Epidermal melanocyte (primary cell): ENCODE measurements around the gene CDKN2D.
"Not testable (repeated sequence)": the region's sequence is repeated elsewhere in the genome, so short reads cannot be mapped to it uniquely, and the experiment has no call there.

Source experiments
- DNase-seq: peaks from one replicate; pipeline ENCODE4 v3.0.0; 2011; ENCODE audit warnings: low spot score; ENCODE audit not compliant: insufficient read length

CDKN2D gene

DNA sequence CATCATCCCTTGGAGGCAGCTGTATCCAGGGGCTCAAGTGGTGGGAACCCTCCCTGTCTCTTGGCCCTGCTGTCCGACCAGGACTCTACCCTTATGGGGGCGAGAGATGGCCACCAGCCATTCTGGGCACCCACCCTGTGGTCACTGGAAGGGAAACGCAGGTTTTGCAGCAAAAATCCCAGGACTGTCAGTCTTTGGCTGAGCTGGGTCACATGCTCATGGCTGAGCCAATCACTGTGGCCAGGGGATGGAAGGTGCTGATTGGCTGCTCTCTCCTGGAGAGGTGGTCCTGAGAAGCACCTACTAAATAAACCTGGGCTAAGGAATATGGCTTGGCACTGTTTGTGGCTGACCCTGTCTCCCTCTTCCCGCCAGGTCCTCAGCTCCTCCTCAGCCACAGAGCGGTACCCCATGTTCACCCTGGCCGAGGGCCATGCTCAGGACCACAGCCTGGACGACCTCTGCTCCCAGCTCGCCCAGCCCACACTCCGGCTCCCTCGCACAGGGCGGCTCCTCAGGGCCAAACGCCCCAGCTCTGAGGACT, 16.2 kb downstream of the CDKN2D start:
- peak; percentile 26 for DNase-seq

DNA sequence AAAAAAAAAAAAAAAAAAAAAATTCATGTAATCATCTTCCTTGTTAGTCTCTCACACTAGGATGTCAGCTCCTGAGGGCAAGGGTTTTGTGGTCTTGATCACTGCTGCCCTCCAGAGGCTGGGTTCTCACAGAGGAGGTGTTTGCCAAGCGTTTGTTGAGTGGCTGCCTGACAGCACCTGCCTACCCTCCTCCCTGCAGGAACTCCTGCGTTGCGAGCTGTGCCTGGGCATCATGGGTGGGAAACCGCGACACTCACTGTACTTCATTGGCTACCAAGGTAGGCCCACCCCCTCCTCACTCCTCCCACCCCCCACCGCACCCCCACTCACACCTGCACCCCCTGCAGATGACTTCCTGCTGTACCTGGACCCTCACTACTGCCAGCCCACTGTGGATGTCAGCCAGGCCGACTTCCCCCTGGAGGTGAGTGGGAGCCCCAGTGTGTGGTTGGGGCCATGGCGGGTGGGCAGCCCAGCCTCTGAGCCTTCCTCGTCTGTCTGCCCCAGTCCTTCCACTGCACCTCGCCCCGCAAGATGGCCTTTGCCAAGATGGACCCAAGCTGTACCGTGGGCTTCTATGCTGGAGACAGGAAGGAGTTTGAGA, 17.0 kb downstream of the CDKN2D start:
- peak; percentile 33 for DNase-seq

DNA sequence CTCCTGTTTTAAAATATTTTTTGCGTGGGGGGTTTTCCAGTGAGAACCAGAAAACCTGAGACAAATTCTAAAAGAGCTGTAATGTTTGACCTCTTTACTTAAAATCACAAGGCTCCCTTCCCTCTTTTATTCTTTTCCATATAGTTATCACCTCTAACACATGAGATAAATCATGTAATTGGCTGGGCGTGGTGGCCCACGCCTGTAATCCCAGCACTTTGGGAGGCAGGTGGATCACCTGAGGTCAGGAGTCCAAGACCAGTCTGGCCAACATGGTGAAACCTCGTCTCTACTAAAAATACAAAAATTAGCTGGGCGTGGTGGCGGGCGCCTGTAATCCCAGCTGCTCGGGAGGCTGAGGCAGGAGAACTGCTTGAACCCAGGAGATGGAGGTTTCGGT, 17.8 kb downstream of the CDKN2D start:
- DNase-seq = not testable (repeated sequence)

DNA sequence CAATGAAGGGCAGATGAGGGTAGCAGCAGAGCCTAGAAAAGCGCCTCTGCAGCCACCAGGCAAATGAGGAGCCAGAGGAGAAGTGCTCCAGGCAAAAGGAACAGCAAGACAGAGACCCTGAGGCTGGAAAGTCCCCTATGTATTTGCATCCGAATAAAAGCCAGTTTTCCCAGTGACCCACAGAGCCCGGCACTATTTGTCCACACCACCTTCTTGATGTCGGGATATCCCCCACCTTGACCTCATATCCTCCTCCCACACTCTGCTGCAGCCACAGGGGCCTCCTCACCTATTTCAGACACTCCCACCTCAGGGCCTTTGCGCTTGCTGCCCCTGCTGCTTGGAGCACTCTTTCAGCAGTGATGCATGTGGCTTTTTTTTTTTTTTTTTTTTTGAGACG, 18.4 kb downstream of the CDKN2D start:
- peak; percentile 7 for DNase-seq

DNA sequence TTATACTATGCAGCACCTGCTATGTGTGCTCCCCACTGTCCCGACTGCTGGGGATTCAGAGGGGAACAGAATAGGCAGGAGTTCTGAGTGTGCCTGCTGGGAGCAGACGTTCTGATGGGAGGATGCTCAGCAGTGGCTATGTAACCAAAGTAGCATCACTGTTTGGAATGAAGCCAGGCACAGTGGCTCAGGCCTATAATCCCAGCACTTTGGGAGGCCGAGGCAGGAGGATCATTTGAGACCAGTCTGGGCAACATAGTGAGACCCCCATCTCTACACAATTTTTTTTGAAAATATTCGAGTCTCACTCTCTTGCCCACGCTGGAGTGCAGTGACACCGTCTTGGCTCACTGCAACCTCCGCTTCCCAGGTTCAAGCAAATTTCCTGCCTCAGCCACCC, 19.0 kb downstream of the CDKN2D start:
- DNase-seq = no peak

DNA sequence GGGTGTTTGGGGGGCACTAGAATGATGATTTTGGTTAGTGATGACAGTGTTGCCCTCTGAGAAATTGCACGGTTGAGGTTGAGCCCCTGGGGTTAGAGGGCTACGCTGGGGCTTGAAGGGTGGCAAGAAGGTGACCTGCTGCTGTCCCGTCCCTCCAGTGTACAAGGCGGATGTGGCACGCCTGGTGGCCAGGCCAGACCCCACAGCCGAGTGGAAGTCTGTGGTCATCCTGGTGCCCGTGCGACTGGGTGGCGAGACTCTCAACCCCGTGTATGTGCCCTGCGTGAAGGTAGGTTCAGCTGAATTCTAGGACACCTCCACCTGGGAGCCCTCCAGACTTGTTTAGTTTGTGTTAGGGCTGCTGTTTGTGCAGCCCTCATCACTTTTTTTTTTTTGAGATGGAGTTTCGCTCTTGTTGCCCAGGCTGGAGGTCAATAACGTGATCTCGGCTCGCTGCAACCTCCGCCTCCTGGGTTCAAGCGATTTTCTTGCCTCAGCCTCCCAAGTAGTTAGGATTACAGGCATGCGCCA, 20.0 kb downstream of the CDKN2D start:
- DNase-seq = peak; percentile 8

DNA sequence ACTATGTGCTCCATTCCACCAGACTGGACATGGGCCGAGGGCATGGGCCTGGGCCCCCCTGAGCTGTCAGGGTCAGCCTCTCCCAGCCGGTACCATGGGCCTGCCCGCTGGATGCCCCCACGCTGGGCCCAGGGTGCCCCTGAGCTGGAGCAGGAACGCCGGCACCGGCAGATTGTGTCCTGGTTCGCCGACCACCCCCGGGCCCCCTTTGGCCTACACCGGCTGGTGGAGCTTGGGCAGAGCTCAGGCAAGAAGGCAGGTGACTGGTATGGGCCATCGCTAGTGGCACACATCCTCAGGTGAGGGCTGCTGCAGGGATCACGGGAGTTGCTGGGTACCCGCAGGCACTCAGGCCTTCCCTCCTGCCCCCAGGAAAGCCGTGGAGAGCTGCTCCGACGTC, 22.0 kb downstream of the CDKN2D start:
- DNase-seq = no peak

DNA sequence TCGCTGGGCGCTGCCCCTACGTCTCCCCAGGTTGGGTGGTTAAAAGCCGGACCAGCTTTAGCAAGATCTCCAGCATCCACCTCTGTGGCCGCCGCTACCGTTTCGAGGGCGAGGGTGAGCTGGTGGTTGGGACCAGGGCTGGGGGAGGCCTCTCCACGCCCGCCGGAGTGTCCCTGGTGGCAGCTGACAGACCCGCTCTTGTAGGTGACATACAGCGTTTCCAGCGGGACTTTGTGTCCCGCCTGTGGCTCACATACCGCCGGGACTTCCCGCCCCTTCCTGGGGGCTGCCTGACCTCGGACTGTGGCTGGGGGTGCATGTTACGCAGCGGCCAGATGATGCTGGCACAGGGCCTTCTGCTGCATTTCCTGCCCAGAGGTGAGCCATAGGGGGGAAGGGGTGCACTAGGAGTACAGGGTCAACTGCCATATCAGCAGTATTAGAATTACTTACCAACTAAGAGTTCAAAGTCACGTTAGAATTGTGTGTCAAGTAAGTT, 24.0 kb downstream of the CDKN2D start:
- peak; percentile 17 for DNase-seq

DNA sequence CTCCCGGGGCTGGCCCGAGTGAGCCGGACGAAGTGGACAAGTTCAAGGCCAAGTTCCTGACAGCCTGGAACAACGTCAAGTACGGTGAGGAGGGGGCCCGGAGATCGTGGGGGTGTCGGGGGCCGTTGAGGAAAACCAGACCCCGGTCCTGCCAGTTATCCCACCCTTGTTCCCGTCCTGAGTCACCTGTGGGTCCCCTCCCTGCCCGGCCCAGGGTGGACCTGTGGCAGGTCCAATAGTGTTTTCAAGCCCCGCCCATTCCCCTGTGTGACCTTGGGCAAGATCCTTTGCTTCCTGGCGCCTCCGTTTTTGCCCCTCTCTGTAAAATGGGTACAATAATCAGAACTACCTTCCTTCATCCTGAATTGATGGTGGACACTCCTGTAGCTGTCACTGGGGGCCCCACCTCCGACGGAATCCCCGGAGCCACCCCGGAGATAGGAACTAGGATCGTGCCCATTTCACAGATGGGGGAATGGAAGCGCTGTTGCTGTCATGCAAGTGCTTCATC, 24.5 kb downstream of the CDKN2D start:
- peak; percentile 21 for DNase-seq

DNA sequence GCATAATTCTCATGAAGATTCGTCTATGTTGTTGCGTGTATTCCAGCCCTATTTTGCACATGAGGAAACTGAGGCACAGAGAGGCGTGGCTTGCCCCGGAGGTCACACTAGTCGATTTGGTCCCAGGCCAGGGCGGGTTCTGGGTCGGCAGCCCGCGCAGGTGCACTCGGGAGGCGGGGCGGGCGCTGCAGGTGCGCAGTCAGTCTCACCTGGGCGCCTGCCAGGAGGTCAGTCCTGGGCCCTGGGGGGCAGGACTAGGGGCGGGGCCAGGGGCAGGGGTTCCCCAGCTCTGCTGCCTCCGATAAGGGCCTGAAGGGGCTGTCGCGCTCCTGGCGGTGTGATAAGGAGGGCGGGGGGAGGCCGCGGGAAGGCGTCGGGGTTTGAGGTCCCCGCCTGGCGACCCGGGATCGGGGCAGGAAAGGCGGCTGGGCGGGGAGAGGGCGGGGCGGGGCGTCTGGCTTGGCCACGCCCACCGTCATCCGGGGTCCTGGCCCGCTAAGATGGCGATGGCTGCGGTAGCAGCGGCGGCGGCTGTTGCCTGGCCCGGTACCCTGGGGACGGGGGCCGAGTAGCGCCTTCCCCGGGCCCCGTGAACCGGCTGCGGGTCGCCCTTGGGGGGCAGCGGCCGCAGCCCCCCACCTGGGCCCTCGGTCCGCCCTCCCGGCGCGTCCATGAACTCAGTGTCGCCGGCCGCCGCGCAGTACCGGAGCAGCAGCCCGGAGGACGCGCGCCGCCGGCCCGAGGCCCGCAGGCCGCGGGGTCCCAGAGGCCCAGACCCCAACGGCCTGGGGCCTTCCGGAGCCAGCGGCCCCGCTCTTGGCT, 25.1 kb downstream of the CDKN2D start, which contains the start of gene ATG4D:
TSS of gene ATG4D (plus strand) at position 485 of the 822 bp plus-strand sequence. CDS start at position 672, 187 bp downstream.
- peak; percentile 97 for DNase-seq

DNA sequence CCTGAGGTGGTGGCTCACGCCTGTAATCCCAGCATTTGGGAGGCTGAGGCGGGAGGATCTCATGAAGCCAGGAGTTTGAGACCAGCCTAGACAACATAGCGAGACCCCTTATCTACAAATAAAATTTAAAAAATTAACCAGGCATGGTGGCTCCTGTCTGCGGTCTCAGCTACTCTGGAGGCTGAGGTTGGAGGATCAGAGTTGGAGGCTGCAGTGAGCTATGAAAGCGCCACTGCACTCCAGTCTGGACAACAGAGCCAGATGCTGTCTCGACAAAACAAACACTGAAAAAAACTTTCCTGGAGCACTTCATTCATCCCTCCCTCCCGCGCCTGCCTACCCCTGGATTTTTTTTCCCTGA, 25.7 kb downstream of the CDKN2D start:
- no peak for DNase-seq

DNA sequence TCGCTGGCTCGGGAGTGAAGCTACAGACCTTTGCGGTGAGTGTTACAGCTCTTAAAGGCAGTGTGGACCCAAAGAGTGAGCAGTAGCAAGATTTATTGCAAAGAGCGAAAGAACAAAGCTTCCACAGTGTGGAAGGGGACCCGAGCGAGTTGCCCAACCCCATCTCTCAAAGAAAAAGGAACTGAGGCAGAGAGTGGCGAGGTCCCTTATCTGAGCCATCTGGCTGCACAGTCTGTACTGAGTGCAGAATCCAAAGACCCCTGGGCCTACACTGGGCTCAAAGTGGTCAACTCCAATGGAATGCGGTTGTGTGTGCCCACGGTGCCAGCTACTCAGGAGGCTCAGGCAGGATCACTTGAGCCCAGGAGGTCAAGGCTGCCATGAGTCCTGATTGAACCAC, 29.8 kb downstream of the CDKN2D start:
- DNase-seq = not testable (repeated sequence)

DNA sequence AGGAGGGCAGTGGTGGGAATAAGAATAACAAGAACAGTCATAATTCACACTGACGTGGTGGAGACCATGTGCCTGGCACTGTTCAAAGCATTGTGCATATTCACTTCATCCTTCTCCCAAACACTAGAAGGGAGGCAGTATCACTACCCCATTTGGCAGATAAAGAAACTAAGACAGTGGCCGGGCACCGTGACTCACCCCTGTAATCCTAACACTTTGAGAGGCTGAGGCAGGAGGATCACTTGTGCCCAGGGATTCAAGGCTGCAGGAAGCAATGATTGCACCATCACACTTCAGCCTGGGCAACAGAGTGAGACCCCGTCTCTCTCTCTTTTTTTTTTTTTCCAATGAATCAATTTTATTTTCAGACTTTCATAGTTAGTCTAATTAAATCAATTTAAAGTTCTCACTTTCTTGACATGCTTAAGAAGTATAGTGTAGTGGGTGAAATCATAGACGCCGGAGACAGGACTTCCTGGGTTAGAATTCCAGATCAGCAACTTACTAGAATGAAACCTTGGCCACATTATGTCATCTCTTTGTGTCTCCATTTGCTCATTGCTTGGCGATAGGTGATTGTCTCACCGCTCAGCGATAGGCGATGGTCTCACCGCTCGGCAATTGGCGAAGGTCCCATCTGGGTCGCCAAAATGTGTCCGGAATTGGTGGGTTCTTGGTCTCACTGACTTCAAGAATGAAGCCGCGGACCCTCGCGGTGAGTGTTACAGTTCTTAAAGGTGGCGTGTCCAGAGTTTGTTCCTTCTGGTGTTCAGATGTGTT, 30.4 kb downstream of the CDKN2D start:
- no peak for DNase-seq

DNA sequence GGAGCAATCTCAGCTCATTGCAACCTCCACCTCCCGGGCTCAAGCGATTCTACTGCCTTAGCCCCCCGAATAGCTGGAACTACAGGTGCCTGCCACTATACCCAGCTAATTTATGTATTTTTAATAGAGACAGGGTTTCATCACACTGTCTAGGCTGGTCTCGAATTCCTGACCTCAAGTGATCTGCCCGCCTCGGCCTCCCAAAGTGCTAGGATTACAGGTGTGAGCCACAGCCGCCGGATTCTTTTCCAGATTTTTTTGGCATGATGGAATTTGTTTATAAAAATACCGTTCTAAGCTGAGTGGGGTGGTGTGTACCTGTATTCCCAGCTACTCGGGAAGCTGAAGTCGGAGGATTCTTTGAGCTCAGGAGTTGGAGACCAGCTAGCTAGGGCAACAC, 31.1 kb downstream of the CDKN2D start:
- no peak for DNase-seq

DNA sequence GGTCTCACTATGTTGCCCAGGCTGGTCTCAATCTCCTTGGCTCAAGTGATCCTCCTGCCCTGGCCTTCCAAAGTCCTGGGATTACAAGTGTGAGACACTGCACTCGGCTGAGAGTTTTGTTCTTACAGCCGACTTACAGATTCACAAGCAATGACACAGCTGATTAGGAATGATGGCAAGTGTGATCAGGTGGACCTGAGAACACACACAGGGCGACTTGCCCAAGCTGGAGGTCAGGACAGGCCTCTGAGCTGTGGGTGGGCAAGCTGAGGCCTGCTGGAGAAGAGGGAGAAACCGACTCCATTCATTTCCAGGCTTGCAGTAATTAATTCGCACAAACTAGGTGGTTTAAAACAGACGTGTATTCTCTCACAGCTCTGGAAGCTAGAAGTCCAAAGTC, 33.2 kb downstream of the CDKN2D start:
- no peak for DNase-seq

DNA sequence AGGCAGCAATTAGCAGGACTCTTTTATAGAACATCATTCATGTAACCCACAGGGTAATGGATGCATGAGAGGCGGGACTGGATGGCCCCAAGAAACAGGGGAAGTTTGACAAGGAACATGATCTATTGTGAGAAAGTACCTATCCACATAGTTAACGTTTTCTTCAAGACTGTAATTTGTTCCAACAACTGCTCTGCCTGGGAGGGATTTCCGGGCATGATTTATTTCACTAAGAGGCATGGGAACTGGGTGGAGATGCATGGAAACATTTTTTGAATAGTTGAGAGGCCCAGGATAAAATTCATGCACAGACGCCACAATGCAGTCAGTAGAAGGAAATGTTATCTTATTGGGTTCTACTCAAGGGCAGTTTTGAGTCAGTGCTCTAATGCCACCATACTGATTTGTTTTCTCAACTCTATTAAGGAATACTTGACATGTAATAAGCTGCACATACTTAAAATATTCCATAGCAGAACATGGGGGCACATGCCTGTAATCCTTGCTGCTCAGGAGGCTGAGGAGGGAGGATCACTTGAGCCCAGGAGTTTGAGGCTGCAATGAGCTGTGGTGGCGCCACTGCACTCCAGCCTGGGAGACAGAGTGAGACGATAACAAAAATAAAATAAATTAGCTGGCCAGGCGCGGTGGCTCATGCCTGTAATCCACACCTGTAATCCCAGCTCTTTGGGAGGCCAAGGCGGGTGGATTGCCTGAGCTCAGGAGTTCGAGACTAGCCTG, 35.0 kb downstream of the CDKN2D start:
- DNase-seq = peak; percentile 26

DNA sequence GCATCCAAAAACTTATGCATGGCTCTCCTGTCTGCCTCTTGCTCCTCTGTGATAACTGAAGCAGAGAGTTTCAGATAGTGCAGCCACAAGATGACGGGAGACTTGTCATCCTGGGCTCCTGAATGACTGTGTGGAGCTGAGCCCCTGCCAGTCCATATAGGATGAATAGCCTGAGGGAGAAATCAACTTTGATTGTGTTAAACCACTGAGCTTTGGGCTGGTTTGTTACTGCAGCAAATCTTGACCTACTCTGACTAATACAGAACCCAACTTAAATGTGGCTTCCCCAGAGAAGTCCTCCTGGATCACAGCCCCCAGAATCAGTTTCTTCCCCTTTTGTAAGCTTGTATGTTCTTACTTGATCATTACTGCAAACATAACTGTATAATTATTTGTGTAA, 36.3 kb downstream of the CDKN2D start:
- DNase-seq = no peak

DNA sequence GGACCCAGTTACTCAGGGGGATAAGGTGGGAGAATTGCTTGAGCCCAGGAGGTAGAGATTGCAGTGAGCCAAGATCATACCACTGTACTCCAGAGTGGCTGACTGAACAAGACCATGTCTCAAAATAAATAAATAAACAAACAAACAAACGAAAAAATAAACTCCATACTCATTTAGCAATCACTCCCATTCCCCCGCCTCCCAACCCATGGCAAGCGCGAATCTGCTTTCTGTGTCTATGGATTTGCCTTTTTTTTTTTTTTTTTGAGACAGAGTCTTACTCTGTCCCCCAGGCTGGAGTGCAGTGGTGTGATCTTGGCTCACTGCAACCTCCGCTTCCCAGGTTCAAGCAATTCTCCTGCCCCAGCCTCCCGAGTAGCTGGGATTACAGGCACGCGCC, 41.9 kb downstream of the CDKN2D start:
- not testable (repeated sequence) for DNase-seq

DNA sequence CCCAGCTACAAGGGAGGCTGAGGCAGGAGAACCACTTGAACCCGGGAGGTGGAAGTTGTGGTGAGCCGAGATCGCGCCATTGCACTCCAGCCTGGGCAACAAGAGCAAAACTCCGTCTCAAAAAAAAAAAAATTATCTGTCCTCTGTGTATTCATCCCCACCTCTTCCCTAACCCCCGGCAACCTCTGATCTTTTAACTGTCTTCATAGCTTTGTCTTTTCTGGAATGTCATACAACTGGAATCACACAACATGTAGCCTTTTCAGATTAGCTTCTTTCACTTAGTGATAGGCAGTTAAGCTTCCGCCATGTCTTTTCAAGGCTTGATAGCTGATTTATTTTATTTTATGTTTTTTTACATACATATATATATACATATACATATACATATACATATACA, 43.1 kb downstream of the CDKN2D start:
- DNase-seq = peak; percentile 7

DNA sequence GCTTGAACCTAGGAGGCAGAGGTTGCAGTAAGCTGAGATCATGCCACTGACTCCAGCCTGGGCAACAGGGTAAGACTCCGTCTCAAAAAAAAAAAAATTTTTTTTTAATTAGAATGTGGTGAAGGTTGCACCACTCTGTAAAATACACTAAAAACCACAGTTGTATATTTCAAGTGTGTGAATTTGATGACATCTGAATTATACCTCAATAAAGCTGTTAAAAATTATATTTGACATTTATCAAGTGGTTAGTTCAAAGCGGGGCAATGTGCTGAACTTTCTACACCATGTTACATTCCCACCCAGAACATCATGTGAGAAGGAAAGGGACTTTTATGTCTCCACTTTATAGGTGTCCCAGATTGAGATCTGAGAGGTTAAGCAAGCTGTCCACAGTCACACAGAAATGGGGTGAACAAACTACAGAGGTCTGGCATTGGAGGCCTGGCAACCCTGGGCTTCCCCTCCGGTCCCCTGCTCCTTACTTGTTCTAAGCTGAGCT, 45.6 kb downstream of the CDKN2D start:
- peak; percentile 10 for DNase-seq
